Measurements from ENCODE around the gene UGT3A1.
A peak's percentile ranks its signal among the peaks of the same experiment; 100 is the strongest.
"Not testable (repeated sequence)": the region's sequence is repeated elsewhere in the genome, so short reads cannot be mapped to it uniquely, and the experiment has no call there.

Gene UGT3A1

GRCh38 chr5:35987776-35988175 is 3.4 kb downstream of the UGT3A1 start:
- DNase-seq: no peak

GRCh38 chr5:35979715-35980114 is 11.5 kb downstream of the UGT3A1 start:
- no peak for DNase-seq

GRCh38 chr5:35976859-35977258 is 14.3 kb downstream of the UGT3A1 start:
- not testable (repeated sequence) for DNase-seq

- no peak for DNase-seq
Measured at GRCh38 chr5:35974570-35974969, 16.6 kb downstream of the UGT3A1 start.

- DNase-seq: no peak
Measured at GRCh38 chr5:35971878-35972210, 19.3 kb downstream of the UGT3A1 start.

- no peak for DNase-seq
Measured at GRCh38 chr5:35971186-35971877, 19.9 kb downstream of the UGT3A1 start.

GRCh38 chr5:35963381-35963843 is 27.8 kb downstream of the UGT3A1 start:
- no peak for DNase-seq

GRCh38 chr5:35960328-35960727 is 30.9 kb downstream of the UGT3A1 start:
- no peak for DNase-seq

- no peak for DNase-seq
Measured at GRCh38 chr5:35956429-35956828, 34.8 kb downstream of the UGT3A1 start.

GRCh38 chr5:35954175-35954574 is 37.0 kb downstream of the UGT3A1 start:
- DNase-seq: no peak

- DNase-seq: no peak
Measured at GRCh38 chr5:35947085-35947484, 44.1 kb downstream of the UGT3A1 start.

GRCh38 chr5:35939639-35940038 is 51.6 kb downstream of the UGT3A1 start:
- no peak for DNase-seq

GRCh38 chr5:35938568-35939227 is 52.5 kb downstream of the UGT3A1 start, which contains the start of gene CAPSL:
CAPSL (minus strand) TSS chr5:35938622; CDS start chr5:35921120, 17,502 bp downstream.
- no peak for DNase-seq

GRCh38 chr5:35926389-35927051 is 64.7 kb downstream of the UGT3A1 start:
- DNase-seq: peak; percentile 66

GRCh38 chr5:35924950-35925722 is 66.1 kb downstream of the UGT3A1 start:
- DNase-seq: peak; percentile 75

- DNase-seq: no peak
Measured at GRCh38 chr5:35924122-35924949, 66.9 kb downstream of the UGT3A1 start.

- no peak for DNase-seq
Measured at GRCh38 chr5:35922468-35922867, 68.7 kb downstream of the UGT3A1 start.

GRCh38 chr5:35921930-35922329 is 69.3 kb downstream of the UGT3A1 start:
- no peak for DNase-seq

- no peak for DNase-seq
Measured at GRCh38 chr5:35920890-35921289, 70.3 kb downstream of the UGT3A1 start.

- no peak for DNase-seq
Measured at GRCh38 chr5:35919191-35919590, 72.0 kb downstream of the UGT3A1 start.

- DNase-seq: no peak
Measured at GRCh38 chr5:35908814-35909213, 82.4 kb downstream of the UGT3A1 start.

GRCh38 chr5:35908228-35908627 is 83.0 kb downstream of the UGT3A1 start:
- no peak for DNase-seq
